H1 (cell line): ENCODE measurements around the gene KIF26A.

ENCODE experiments used
- BACH1 ChIP-seq: IDR thresholded peaks from 2 replicates; pipeline ENCODE4 v1.6.1; 2012; ENCODE audit warnings: low read length, improper control_type of control experiment
- EZH2 ChIP-seq: fragments of 200-600 bp; sonication (generic); IDR thresholded peaks from 2 replicates; pipeline ENCODE4 v1.7.1; 2012; ENCODE audit warnings: low read depth, mild to moderate bottlenecking, moderate library complexity, low read length, inconsistent platforms; ENCODE audit not compliant: severe bottlenecking
- MAX ChIP-seq: IDR thresholded peaks from 2 replicates; pipeline ENCODE4 v1.6.1; 2012; ENCODE audit warnings: inconsistent platforms
- POLR2A ChIP-seq, 2 experiments: IDR thresholded peaks; 1 replicate in 1 of 2; 2 replicates in 1 of 2; pipeline ENCODE4 v1.6.1; 2011; ENCODE audit warnings: low read depth in 2 of 2, low read length in 2 of 2, mild to moderate bottlenecking in 2 of 2; ENCODE audit errors: control extremely low read depth in 1 of 2
- POLR2AphosphoS5 ChIP-seq: IDR thresholded peaks from 2 replicates; pipeline ENCODE4 v1.6.1; 2011; ENCODE audit warnings: low read depth, low read length
- ZNF274 ChIP-seq: IDR thresholded peaks from 2 replicates; pipeline ENCODE4 v1.7.0; 2012; ENCODE audit warnings: low read length, borderline replicate concordance; ENCODE audit errors: extremely low read depth
- TF ChIP-seq, protein P1 (sequence below), 3 experiments: IDR thresholded peaks; 1 replicate in 2 of 3; 2 replicates in 1 of 3; pipeline versions ENCODE4 v1.5.1 to v1.6.1; 2011; ENCODE audit warnings: low read length in 3 of 3, mild to moderate bottlenecking in 3 of 3, inconsistent platforms in 2 of 3, low read depth in 1 of 3, moderate library complexity in 1 of 3; ENCODE audit not compliant: insufficient read depth in 1 of 3; ENCODE audit errors: control extremely low read depth in 1 of 3

GRCh38 chr14:104215706-104216334, 77.4 kb downstream of the KIF26A start:
- no peak for TF ChIP-seq EZH2
- TF ChIP-seq, protein P1, sequence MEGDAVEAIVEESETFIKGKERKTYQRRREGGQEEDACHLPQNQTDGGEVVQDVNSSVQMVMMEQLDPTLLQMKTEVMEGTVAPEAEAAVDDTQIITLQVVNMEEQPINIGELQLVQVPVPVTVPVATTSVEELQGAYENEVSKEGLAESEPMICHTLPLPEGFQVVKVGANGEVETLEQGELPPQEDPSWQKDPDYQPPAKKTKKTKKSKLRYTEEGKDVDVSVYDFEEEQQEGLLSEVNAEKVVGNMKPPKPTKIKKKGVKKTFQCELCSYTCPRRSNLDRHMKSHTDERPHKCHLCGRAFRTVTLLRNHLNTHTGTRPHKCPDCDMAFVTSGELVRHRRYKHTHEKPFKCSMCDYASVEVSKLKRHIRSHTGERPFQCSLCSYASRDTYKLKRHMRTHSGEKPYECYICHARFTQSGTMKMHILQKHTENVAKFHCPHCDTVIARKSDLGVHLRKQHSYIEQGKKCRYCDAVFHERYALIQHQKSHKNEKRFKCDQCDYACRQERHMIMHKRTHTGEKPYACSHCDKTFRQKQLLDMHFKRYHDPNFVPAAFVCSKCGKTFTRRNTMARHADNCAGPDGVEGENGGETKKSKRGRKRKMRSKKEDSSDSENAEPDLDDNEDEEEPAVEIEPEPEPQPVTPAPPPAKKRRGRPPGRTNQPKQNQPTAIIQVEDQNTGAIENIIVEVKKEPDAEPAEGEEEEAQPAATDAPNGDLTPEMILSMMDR (IDR thresholded peaks at IDR 0.05; ENCODE audit: control extremely low read depth in 1 of 3, insufficient read depth in 1 of 3, low read depth in 1 of 3, low read length in 3 of 3): no peak
- no peak for TF ChIP-seq POLR2AphosphoS5
- TF ChIP-seq MAX: no peak
- TF ChIP-seq ZNF274: no peak
- no peak for TF ChIP-seq BACH1
- TF ChIP-seq POLR2A (IDR thresholded peaks at IDR 0.05; ENCODE audit: control extremely low read depth in 1 of 2, low read depth in 2 of 2, low read length in 2 of 2): no peak
